ENCODE measurements around the gene NDUFS8. TPM values are rescaled to one million over a fixed set of nuclear protein-coding genes. Genes with fewer than 3 reads are reported as not detected.

NDUFS8 gene
- total and polyA plus RNA-seq, 2 of the 13 experiments (the other 11 are each of a cell fraction or from before 2014, with no cell fraction given), result 96.7 to 158 TPM

DNA sequence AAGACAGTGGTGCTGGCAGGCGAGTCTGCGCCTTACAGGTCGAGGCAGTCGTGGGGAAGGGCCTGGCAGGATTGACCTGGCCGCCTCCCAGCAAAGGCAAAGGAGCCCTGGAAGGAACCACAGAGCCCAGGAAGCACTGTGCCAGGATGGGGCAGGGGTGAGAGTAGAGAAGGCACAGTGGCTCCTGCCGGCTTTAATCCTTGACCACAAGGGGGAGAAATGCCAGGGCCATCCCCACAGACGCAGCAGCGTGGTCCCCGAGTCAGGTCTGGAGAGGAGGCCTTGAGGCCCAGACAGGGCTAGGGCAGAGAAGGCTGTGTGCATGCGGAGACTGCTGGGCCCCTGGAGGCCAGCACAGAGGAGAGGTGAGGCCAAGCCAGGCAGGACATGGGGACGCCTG is 9.9 kb upstream of the NDUFS8 start (continued):
- no peak for TF ChIP-seq THAP11 (CRISPR knock-in tag; IDR thresholded peaks at IDR 0.05)
- no peak for TF ChIP-seq EED (CRISPR knock-in tag; IDR thresholded peaks at IDR 0.05)
- no peak for TF ChIP-seq ZNF713 (CRISPR knock-in tag; IDR thresholded peaks at IDR 0.05)
- TF ChIP-seq KAT8 (CRISPR knock-in tag; IDR thresholded peaks at IDR 0.05), result 0 out of 2 replicates have a peak, but pooled peaks have one; percentile 33
- TF ChIP-seq, protein P1, sequence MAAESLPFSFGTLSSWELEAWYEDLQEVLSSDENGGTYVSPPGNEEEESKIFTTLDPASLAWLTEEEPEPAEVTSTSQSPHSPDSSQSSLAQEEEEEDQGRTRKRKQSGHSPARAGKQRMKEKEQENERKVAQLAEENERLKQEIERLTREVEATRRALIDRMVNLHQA (CRISPR knock-in tag; IDR thresholded peaks at IDR 0.05), result no peak
- TF ChIP-seq SOX13 (IDR thresholded peaks at IDR 0.05), result no peak
- no peak for TF ChIP-seq SOX13 (CRISPR knock-in tag; conservative IDR thresholded peaks at IDR 0.05 in 1 of 2, IDR thresholded peaks at IDR 0.05 in 1 of 2)
- no peak for TF ChIP-seq NONO (IDR thresholded peaks at IDR 0.05)
- 0 out of 2 replicates have a peak, but pooled peaks have one; percentile 31 for TF ChIP-seq NONO (CRISPR knock-in tag; conservative IDR thresholded peaks at IDR 0.05)
- TF ChIP-seq ZNF605 (CRISPR knock-in tag; IDR thresholded peaks at IDR 0.05), result peak; percentile 75
- no peak for TF ChIP-seq ZNF260 (CRISPR knock-in tag; IDR thresholded peaks at IDR 0.05; ENCODE audit: borderline replicate concordance, low read depth)
- no peak for TF ChIP-seq HNF4G (IDR thresholded peaks at IDR 0.05; ENCODE audit: borderline replicate concordance, low read depth, low read length)
- no peak for TF ChIP-seq HNF4G (CRISPR knock-in tag; IDR thresholded peaks at IDR 0.05; ENCODE audit: borderline replicate concordance, low read depth)
- TF ChIP-seq RXRB (CRISPR knock-in tag; IDR thresholded peaks at IDR 0.05; ENCODE audit: borderline replicate concordance), result no peak
- no peak for TF ChIP-seq ZNF451 (CRISPR knock-in tag; IDR thresholded peaks at IDR 0.05)
- no peak for TF ChIP-seq ZFP36L2 (CRISPR knock-in tag; IDR thresholded peaks at IDR 0.05)
- 0 out of 2 replicates have a peak, but pooled peaks have one; percentile 28 for TF ChIP-seq GATAD1 (CRISPR knock-in tag; IDR thresholded peaks at IDR 0.05)
- TF ChIP-seq KAT7 (CRISPR knock-in tag; IDR thresholded peaks at IDR 0.05; ENCODE audit: borderline replicate concordance), result no peak
- TF ChIP-seq, protein P2, sequence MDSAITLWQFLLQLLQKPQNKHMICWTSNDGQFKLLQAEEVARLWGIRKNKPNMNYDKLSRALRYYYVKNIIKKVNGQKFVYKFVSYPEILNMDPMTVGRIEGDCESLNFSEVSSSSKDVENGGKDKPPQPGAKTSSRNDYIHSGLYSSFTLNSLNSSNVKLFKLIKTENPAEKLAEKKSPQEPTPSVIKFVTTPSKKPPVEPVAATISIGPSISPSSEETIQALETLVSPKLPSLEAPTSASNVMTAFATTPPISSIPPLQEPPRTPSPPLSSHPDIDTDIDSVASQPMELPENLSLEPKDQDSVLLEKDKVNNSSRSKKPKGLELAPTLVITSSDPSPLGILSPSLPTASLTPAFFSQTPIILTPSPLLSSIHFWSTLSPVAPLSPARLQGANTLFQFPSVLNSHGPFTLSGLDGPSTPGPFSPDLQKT (CRISPR knock-in tag; IDR thresholded peaks at IDR 0.05; ENCODE audit: borderline replicate concordance), result no peak
- TF ChIP-seq, protein P3, sequence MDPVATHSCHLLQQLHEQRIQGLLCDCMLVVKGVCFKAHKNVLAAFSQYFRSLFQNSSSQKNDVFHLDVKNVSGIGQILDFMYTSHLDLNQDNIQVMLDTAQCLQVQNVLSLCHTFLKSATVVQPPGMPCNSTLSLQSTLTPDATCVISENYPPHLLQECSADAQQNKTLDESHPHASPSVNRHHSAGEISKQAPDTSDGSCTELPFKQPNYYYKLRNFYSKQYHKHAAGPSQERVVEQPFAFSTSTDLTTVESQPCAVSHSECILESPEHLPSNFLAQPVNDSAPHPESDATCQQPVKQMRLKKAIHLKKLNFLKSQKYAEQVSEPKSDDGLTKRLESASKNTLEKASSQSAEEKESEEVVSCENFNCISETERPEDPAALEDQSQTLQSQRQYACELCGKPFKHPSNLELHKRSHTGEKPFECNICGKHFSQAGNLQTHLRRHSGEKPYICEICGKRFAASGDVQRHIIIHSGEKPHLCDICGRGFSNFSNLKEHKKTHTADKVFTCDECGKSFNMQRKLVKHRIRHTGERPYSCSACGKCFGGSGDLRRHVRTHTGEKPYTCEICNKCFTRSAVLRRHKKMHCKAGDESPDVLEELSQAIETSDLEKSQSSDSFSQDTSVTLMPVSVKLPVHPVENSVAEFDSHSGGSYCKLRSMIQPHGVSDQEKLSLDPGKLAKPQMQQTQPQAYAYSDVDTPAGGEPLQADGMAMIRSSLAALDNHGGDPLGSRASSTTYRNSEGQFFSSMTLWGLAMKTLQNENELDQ (CRISPR knock-in tag; IDR thresholded peaks at IDR 0.05; ENCODE audit: borderline replicate concordance), result no peak
- no peak for TF ChIP-seq ZNF563 (CRISPR knock-in tag; IDR thresholded peaks at IDR 0.05)
- no peak for TF ChIP-seq ZNF317 (CRISPR knock-in tag; IDR thresholded peaks at IDR 0.05)
- TF ChIP-seq ZNF367 (CRISPR knock-in tag; IDR thresholded peaks at IDR 0.05; ENCODE audit: borderline replicate concordance), result no peak
- TF ChIP-seq, protein P4, sequence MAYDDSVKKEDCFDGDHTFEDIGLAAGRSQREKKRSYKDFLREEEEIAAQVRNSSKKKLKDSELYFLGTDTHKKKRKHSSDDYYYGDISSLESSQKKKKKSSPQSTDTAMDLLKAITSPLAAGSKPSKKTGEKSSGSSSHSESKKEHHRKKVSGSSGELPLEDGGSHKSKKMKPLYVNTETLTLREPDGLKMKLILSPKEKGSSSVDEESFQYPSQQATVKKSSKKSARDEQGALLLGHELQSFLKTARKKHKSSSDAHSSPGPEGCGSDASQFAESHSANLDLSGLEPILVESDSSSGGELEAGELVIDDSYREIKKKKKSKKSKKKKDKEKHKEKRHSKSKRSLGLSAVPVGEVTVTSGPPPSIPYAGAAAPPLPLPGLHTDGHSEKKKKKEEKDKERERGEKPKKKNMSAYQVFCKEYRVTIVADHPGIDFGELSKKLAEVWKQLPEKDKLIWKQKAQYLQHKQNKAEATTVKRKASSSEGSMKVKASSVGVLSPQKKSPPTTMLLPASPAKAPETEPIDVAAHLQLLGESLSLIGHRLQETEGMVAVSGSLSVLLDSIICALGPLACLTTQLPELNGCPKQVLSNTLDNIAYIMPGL (CRISPR knock-in tag; IDR thresholded peaks at IDR 0.05; ENCODE audit: borderline replicate concordance in 1 of 2, low read depth in 1 of 2), result peak; percentile 39 to 77; a peak in 2 of 4 replicates
- TF ChIP-seq, protein P5, sequence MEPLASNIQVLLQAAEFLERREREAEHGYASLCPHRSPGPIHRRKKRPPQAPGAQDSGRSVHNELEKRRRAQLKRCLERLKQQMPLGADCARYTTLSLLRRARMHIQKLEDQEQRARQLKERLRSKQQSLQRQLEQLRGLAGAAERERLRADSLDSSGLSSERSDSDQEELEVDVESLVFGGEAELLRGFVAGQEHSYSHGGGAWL (CRISPR knock-in tag; IDR thresholded peaks at IDR 0.05), result peak; percentile 48; the same call in 1 of the 2 replicates
